Measurements from ENCODE around the gene ADAMTS12.

DNA sequence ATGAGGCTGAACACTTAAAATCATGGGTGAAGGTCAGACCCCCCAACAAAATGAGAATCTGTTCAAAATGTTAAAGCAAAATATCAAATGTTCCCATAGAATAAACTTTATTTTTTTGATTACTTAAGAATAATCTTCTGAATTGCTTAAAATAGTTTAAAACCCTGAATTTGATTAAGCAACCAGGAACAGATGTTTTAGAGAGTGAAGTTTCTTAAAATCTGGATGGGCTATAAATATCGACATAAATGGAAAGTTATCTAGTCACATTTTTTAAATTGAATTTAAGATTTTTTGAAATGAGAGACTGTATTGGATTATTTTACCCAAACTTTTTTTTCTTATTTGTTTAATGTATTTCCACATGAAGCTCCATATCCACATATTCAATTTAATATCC, 98.5 kb downstream of the ADAMTS12 start:
- TF ChIP-seq TAF1 (IDR thresholded peaks at IDR 0.05; ENCODE audit: low read depth, low read length) (no peak), POLR2A (IDR thresholded peaks at IDR 0.05; ENCODE audit: low read depth, low read length) (no peak), POLR2AphosphoS5 (IDR thresholded peaks at IDR 0.05; ENCODE audit: low read depth, low read length) (no peak)
